Stomach (tissue), 4 donors: Measurements from ENCODE around the gene CPA3.

Experiments
- CTCF ChIP-seq, 7 experiments: fragments of 450-650 bp in 4 of 7; fragments of 200-600 bp in 3 of 7; sonication (generic) in 3 of 7; IDR thresholded peaks; one replicate each; pipeline ENCODE4 v1.5.1; 2016 to 2019; ENCODE audit warnings: antibody characterized with exemption in 7 of 7, control low read depth in 2 of 7, mild to moderate bottlenecking in 1 of 7
- EP300 ChIP-seq: sonication (generic); formaldehyde crosslinking; IDR thresholded peaks from one replicate; pipeline ENCODE4 v1.6.1; 2017; ENCODE audit warnings: antibody characterized with exemption
- POLR2AphosphoS5 ChIP-seq, 3 donors: sonication (generic); formaldehyde crosslinking; IDR thresholded peaks; one replicate each; pipeline ENCODE4 v1.6.1; 2016; ENCODE audit warnings: antibody characterized with exemption in 3 of 3

- TF ChIP-seq POLR2AphosphoS5 (IDR thresholded peaks at IDR 0.05): no peak
- TF ChIP-seq CTCF (IDR thresholded peaks at IDR 0.05): no peak
- TF ChIP-seq EP300: no peak
These were observed 39.6 kb upstream of the CPA3 start for GRCh38 chr3:148825476-148825875.
